NB4 (cell line): ENCODE measurements around the gene AFAP1.

Experiments
- MYC ChIP-seq: IDR thresholded peaks from 2 replicates; pipeline ENCODE4 v1.6.1; 2011; ENCODE audit warnings: low read depth, low read length
- POLR2A ChIP-seq: IDR thresholded peaks from 2 replicates; pipeline ENCODE4 v1.6.1; 2011; ENCODE audit warnings: mild to moderate bottlenecking; ENCODE audit not compliant: insufficient read length; ENCODE audit errors: extremely low read depth
- TF ChIP-seq, protein P1 (sequence below): IDR thresholded peaks from one replicate; pipeline ENCODE4 v1.5.1; 2012; ENCODE audit warnings: low read depth, low read length
- TF ChIP-seq, protein P2 (sequence below): IDR thresholded peaks from 2 replicates; pipeline ENCODE4 v1.6.1; 2011; ENCODE audit warnings: low read depth, low read length

DNA sequence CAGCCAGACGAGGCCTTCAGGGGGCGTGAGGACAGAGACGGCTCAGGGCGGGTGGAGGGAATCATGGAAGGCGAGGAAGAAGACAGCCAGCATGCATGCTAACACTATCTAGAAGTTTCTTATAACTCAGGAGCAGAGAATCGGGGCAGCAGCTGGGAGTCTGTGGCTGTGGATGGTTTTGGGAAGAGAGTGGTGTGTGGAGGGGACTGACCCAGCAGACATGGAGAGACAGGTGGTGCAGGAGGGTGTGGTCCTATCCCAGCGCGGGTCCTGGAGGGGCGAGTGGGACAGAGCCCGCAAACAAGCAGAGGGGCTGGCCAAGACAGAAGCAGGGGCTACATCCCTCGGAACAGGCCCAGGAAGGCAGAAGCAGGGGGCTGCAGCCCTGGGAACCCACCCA, 192.1 kb downstream of the AFAP1 start:
- TF ChIP-seq, protein P1, sequence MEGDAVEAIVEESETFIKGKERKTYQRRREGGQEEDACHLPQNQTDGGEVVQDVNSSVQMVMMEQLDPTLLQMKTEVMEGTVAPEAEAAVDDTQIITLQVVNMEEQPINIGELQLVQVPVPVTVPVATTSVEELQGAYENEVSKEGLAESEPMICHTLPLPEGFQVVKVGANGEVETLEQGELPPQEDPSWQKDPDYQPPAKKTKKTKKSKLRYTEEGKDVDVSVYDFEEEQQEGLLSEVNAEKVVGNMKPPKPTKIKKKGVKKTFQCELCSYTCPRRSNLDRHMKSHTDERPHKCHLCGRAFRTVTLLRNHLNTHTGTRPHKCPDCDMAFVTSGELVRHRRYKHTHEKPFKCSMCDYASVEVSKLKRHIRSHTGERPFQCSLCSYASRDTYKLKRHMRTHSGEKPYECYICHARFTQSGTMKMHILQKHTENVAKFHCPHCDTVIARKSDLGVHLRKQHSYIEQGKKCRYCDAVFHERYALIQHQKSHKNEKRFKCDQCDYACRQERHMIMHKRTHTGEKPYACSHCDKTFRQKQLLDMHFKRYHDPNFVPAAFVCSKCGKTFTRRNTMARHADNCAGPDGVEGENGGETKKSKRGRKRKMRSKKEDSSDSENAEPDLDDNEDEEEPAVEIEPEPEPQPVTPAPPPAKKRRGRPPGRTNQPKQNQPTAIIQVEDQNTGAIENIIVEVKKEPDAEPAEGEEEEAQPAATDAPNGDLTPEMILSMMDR = no peak
- no peak for TF ChIP-seq POLR2A
- TF ChIP-seq, protein P2, sequence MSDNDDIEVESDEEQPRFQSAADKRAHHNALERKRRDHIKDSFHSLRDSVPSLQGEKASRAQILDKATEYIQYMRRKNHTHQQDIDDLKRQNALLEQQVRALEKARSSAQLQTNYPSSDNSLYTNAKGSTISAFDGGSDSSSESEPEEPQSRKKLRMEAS = no peak
- no peak for TF ChIP-seq MYC
